ENCODE results near the gene IFIH1. TPM values are rescaled to one million over a fixed set of nuclear protein-coding genes. Genes with fewer than 3 reads are reported as not detected.
A peak's percentile ranks its signal among the peaks of the same experiment; 100 is the strongest.

The IFIH1 gene
- total RNA-seq, 2 donors from 2014 or later = 11.1 to 16.8 TPM

- intact Hi-C loops (cut with DNase I) = no loop called here
- no peak for DNase-seq (ENCODE audit: low spot score)
Measured at GRCh38 chr2:162232671-162233070, 85.8 kb downstream of the IFIH1 start.

GRCh38 chr2:162232027-162232426 is 86.5 kb downstream of the IFIH1 start:
- intact Hi-C loops (cut with DNase I) = no loop called here

GRCh38 chr2:162230761-162231160 is 87.7 kb downstream of the IFIH1 start:
- intact Hi-C loops (cut with DNase I) = loop anchor here in 1 of 2 donors (1.0 kb wide), 1 partner anchor 10 kb away; no protein-coding TSS in a partner anchor

More at GRCh38 chr2:162232027-162232426, 86.5 kb downstream of the IFIH1 start:
- no peak for DNase-seq (ENCODE audit: low spot score)

GRCh38 chr2:162226836-162227235 is 91.6 kb downstream of the IFIH1 start:
- no peak for DNase-seq (ENCODE audit: low spot score)
- intact Hi-C loops (cut with DNase I) = loop anchor here in 1 of 2 donors (10.0 kb wide), 1 partner anchor 68 kb away; no protein-coding TSS in a partner anchor

More at GRCh38 chr2:162230761-162231160, 87.7 kb downstream of the IFIH1 start:
- no peak for DNase-seq (ENCODE audit: low spot score)

- peak; percentile 91 for DNase-seq (ENCODE audit: low spot score)
- intact Hi-C loops (cut with DNase I) = loop anchor here (2.0 to 10.0 kb wide), 2 partner anchors 74 to 78 kb away; no protein-coding TSS in a partner anchor
Measured at GRCh38 chr2:162221064-162221463, 97.4 kb downstream of the IFIH1 start.

GRCh38 chr2:162220368-162220767 is 98.1 kb downstream of the IFIH1 start:
- no peak for DNase-seq (ENCODE audit: low spot score)
- intact Hi-C loops (cut with DNase I) = loop anchor here (1.0 to 10.0 kb wide), 3 partner anchors 10 to 78 kb away; no protein-coding TSS in a partner anchor

GRCh38 chr2:162219426-162219825 is 99.1 kb downstream of the IFIH1 start:
- intact Hi-C loops (cut with DNase I) = no loop called here
- no peak for DNase-seq (ENCODE audit: low spot score)

- no peak for DNase-seq (ENCODE audit: low spot score)
- intact Hi-C loops (cut with DNase I) = no loop called here
Measured at GRCh38 chr2:162217598-162217997, 100.9 kb downstream of the IFIH1 start.

Other genes starting within 250 kb of the IFIH1 start
- 1 to 10 TPM; 2.4 to 5.1 TPM for gene DPP4, start 244.5 kb downstream of the IFIH1 start, total RNA-seq
- gene GCG, start 166.4 kb downstream of the IFIH1 start, total RNA-seq = not detected
- 10 to 100 TPM; 43.2 to 54.8 TPM for gene FAP, start 75.2 kb downstream of the IFIH1 start, total RNA-seq
- 10 to 100 TPM; 21.1 to 38.9 TPM for gene GCA, start 25.4 kb upstream of the IFIH1 start, total RNA-seq

All from posterior vena cava (tissue), 2 donors.